Trophoblast cell (in vitro differentiated cells and primary cell): ENCODE results near the gene LRIT2.

Experiments
- DNase-seq, 2 donors: peaks; one replicate each; pipeline ENCODE4 v3.0.0-alpha.2; 2016
- H2AFZ ChIP-seq: 2 replicates; pipeline ENCODE4 v1.6.1; 2013; ENCODE audit warnings: low read length, moderate library complexity, mild to moderate bottlenecking; ENCODE audit not compliant: insufficient read depth, poor library complexity
- H2AK5ac ChIP-seq: 2 replicates; pipeline ENCODE4 v1.6.1; 2013; ENCODE audit warnings: mild to moderate bottlenecking, low read length
- H2BK120ac ChIP-seq: 2 replicates; pipeline ENCODE4 v1.6.1; 2013; ENCODE audit warnings: low read length, mild to moderate bottlenecking, moderate library complexity; ENCODE audit not compliant: insufficient read depth, poor library complexity
- H2BK12ac ChIP-seq: 2 replicates; pipeline ENCODE4 v1.6.1; 2013; ENCODE audit warnings: mild to moderate bottlenecking, low read length, moderate library complexity
- H2BK5ac ChIP-seq: 2 replicates; pipeline ENCODE4 v1.6.1; 2013; ENCODE audit warnings: low read length, low read depth, moderate library complexity, mild to moderate bottlenecking; ENCODE audit not compliant: poor library complexity
- H3K14ac ChIP-seq: 2 replicates; pipeline ENCODE4 v1.6.1; 2013; ENCODE audit warnings: mild to moderate bottlenecking, low read length
- H3K18ac ChIP-seq: 2 replicates; pipeline ENCODE4 v1.6.1; 2013; ENCODE audit warnings: mild to moderate bottlenecking, low read length
- H3K23ac ChIP-seq: 2 replicates; pipeline ENCODE4 v1.6.1; 2013; ENCODE audit warnings: low read length
- H3K27ac ChIP-seq: 2 replicates; pipeline ENCODE4 v1.5.1; 2013; ENCODE audit warnings: low read depth, mild to moderate bottlenecking, inconsistent platforms, low read length, moderate library complexity
- H3K27me3 ChIP-seq: 2 replicates; pipeline ENCODE4 v1.6.1; 2013; ENCODE audit warnings: inconsistent platforms, mild to moderate bottlenecking, low read length, moderate library complexity; ENCODE audit not compliant: insufficient read depth
- H3K36me3 ChIP-seq, 2 experiments: 1 replicate in 1 of 2; 2 replicates in 1 of 2; pipeline ENCODE4 v1.6.1; 2013; ENCODE audit warnings: low read length in 2 of 2, mild to moderate bottlenecking in 2 of 2, moderate library complexity in 1 of 2; ENCODE audit not compliant: insufficient read depth in 2 of 2, control insufficient read depth in 1 of 2
- H3K4ac ChIP-seq: 2 replicates; pipeline ENCODE4 v1.6.1; 2013; ENCODE audit warnings: low read depth, mild to moderate bottlenecking, low read length, moderate library complexity
- H3K4me1 ChIP-seq, 2 experiments: 1 replicate in 1 of 2; 2 replicates in 1 of 2; pipeline ENCODE4 v1.6.1; 2013; ENCODE audit warnings: low read length in 2 of 2, mild to moderate bottlenecking in 2 of 2, moderate library complexity in 1 of 2; ENCODE audit not compliant: insufficient read depth in 2 of 2, control insufficient read depth in 1 of 2
- H3K4me2 ChIP-seq: 2 replicates; pipeline ENCODE4 v1.6.1; 2013; ENCODE audit warnings: inconsistent platforms, mild to moderate bottlenecking, low read length, moderate library complexity
- H3K4me3 ChIP-seq: 2 replicates; pipeline ENCODE4 v1.5.1; 2013; ENCODE audit warnings: mild to moderate bottlenecking, low read depth, low read length, inconsistent platforms
- H3K79me1 ChIP-seq: one replicate; pipeline ENCODE4 v1.6.1; 2013; ENCODE audit warnings: low read length
- H3K79me2 ChIP-seq: 2 replicates; pipeline ENCODE4 v1.6.1; 2013; ENCODE audit warnings: low read length, mild to moderate bottlenecking; ENCODE audit not compliant: control insufficient read depth, insufficient read depth, poor library complexity
- H3K9ac ChIP-seq: 2 replicates; pipeline ENCODE4 v1.6.1; 2013; ENCODE audit warnings: mild to moderate bottlenecking, low read length
- H3K9me3 ChIP-seq: 2 replicates; pipeline ENCODE4 v1.6.1; 2013; ENCODE audit warnings: low read depth, mild to moderate bottlenecking, control low read depth, inconsistent platforms, low read length; ENCODE audit not compliant: insufficient read depth
- H4K12ac ChIP-seq: 2 replicates; pipeline ENCODE4 v1.6.1; 2013; ENCODE audit warnings: low read depth, mild to moderate bottlenecking, low read length, moderate library complexity
- H4K8ac ChIP-seq: 2 replicates; pipeline ENCODE4 v1.6.1; 2013; ENCODE audit warnings: low read depth, mild to moderate bottlenecking, low read length, moderate library complexity
- H4K91ac ChIP-seq: one replicate; pipeline ENCODE4 v1.6.1; 2013; ENCODE audit warnings: low read depth, mild to moderate bottlenecking, low read length, moderate library complexity
- WGBS: extraction: QIAGEN DNeasy Blood & Tissue Kit; methylation state at CpG from one replicate; pipeline ENCODE4 v1.1.7; 2013; ENCODE audit warnings: missing lambda C conversion rate; ENCODE audit not compliant: insufficient read length, insufficient coverage; ENCODE audit errors: extremely low coverage; 5-methylcytosine and 5-hydroxymethylcytosine counted together

The LRIT2 gene

DNA sequence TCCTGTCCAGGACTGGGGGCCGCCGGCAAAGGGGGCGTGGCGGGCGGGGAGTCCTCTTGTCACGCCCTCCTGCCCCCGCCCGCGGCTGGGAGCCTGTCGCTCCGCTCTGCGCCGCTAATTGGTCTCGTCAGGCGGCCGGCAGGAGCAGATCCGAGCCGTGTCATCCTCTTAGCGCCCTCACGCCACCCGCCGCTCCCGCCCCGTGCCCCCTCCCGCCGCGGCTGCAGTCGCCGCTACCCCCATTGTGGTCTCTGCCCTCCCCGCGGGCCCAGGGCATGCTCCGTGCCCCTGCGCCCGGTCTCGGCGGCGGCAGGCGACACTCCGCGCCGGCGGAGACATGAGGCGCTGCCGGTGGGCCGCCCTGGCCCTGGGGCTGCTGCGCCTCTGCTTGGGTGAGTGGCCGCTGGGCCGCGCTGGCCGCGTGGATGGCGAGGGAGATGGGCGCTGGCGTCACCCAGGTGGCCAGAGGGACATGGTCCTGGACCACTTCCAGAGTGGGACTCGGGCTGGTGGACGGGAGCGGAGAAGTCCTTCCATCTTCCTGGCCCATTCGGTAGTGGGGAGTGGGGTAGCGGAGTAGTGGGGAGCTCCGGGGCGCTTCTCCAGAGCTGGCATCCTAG lies 30.8 kb downstream of the LRIT2 start, which contains the start of gene CDHR1:
TSS of gene CDHR1 (plus strand) at position 114 of the 620 bp plus-strand sequence. CDS start at position 338, 224 bp downstream.
- DNase-seq, result peak in 1 of 2 donors; percentile 20
- H3K27me3 ChIP-seq, result peaks cover 37% of the 10 kb centered on the region
- no peak within 1 kb of the TSS for H2BK12ac ChIP-seq
- no peaks in the 10 kb centered on the region for H3K79me2 ChIP-seq
- H3K9me3 ChIP-seq, result no peaks in the 10 kb centered on the region
- no peaks in the 10 kb centered on the region for H3K36me3 ChIP-seq
- no CpG with 5 or more reads among the region's 61 CpGs for WGBS
- no peak within 1 kb of the TSS for H3K27ac ChIP-seq
- H3K4me2 ChIP-seq, result peak within 1 kb of the TSS; percentile 66
- H3K4me3 ChIP-seq, result peak within 1 kb of the TSS; percentile 39
- H2BK5ac ChIP-seq, result no peak within 1 kb of the TSS
- H3K18ac ChIP-seq, result no peak within 1 kb of the TSS
- H3K9ac ChIP-seq, result no peak within 1 kb of the TSS
- no peaks in the 10 kb centered on the region for H3K79me1 ChIP-seq
- H4K91ac ChIP-seq, result no peak within 1 kb of the TSS
- H3K4me1 ChIP-seq, result peaks cover 3 to 5% of the 10 kb centered on the region in 2 experiments
- H2AK5ac ChIP-seq, result no peak within 1 kb of the TSS
- H3K14ac ChIP-seq, result no peak within 1 kb of the TSS
- H3K23ac ChIP-seq, result no peak within 1 kb of the TSS
- no peak within 1 kb of the TSS for H2AFZ ChIP-seq
- no peak within 1 kb of the TSS for H2BK120ac ChIP-seq
- H4K12ac ChIP-seq, result no peak within 1 kb of the TSS
- H3K4ac ChIP-seq, result no peak within 1 kb of the TSS
- H4K8ac ChIP-seq, result no peak within 1 kb of the TSS

DNA sequence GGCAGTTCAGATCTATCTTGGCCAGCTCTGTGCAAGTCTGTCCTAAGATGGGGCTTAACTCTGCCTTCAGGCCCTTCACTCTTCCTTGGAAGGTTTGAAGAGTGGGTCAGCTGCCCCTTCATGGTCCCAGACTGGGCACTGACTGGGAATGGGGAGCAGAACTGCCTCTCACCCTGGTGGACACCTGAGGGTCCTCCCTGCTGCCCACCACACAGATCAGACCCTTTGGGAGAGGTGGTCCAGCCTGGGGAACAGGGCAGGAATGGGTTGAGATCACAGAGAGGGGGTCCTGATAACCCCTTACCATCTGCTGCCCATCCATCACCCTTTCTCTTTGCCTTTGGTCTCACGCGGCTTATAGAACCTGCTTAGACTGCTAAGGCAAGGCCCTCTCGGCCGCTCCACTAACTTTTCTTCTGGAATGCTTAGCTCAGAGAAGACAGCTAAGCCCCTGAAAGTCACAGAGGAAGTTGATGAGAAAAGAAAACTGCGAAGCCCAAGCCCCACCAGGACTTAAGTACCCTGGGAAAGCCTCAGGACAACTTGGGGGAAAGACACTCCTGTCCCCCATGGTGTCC lies 31.4 kb downstream of the LRIT2 start:
- Histone ChIP-seq H3K36me3 (no peaks in the 10 kb centered on the region), H3K4me1 (peaks cover 3 to 5% of the 10 kb centered on the region in 2 experiments), H2BK5ac (no peak overlapping the region), H2AK5ac (no peak overlapping the region), H3K9me3 (no peaks in the 10 kb centered on the region), H3K79me1 (no peaks in the 10 kb centered on the region), H3K27ac (no peak overlapping the region), H4K12ac (no peak overlapping the region), H2BK12ac (no peak overlapping the region), H3K79me2 (no peaks in the 10 kb centered on the region), H4K91ac (no peak overlapping the region), H3K4me3 (no peak overlapping the region), H2BK120ac (no peak overlapping the region), H3K23ac (no peak overlapping the region), H2AFZ (no peak overlapping the region), H3K4me2 (peak overlapping the region; percentile 66), H4K8ac (no peak overlapping the region), H3K4ac (no peak overlapping the region), H3K27me3 (peaks cover 37% of the 10 kb centered on the region), H3K14ac (no peak overlapping the region), H3K18ac (no peak overlapping the region), H3K9ac (no peak overlapping the region)
- DNase-seq, result no peak
- WGBS, result no CpG with 5 or more reads among the region's 5 CpGs

- no peak overlapping the region for H4K12ac ChIP-seq
- H3K4ac ChIP-seq, result no peak overlapping the region
- H3K79me1 ChIP-seq, result no peaks in the 10 kb centered on the region
- no peaks in the 10 kb centered on the region for H3K79me2 ChIP-seq
- no peak overlapping the region for H2BK5ac ChIP-seq
- H3K27ac ChIP-seq, result no peak overlapping the region
- no peak overlapping the region for H4K8ac ChIP-seq
- H3K27me3 ChIP-seq, result peaks cover 37% of the 10 kb centered on the region
- H2BK120ac ChIP-seq, result no peak overlapping the region
- H3K36me3 ChIP-seq, result no peaks in the 10 kb centered on the region
- H3K4me3 ChIP-seq, result no peak overlapping the region
- no peak overlapping the region for H2AK5ac ChIP-seq
- DNase-seq, result no peak
- H3K14ac ChIP-seq, result no peak overlapping the region
- no peak overlapping the region for H3K9ac ChIP-seq
- H3K18ac ChIP-seq, result no peak overlapping the region
- no peaks in the 10 kb centered on the region for H3K9me3 ChIP-seq
- no peak overlapping the region for H3K4me2 ChIP-seq
- H2BK12ac ChIP-seq, result no peak overlapping the region
- H3K23ac ChIP-seq, result no peak overlapping the region
- H2AFZ ChIP-seq, result no peak overlapping the region
- H3K4me1 ChIP-seq, result peaks cover 3 to 5% of the 10 kb centered on the region in 2 experiments
- no CpG with 5 or more reads among the region's 2 CpGs for WGBS
- H4K91ac ChIP-seq, result no peak overlapping the region
These were observed 32.0 kb downstream of the LRIT2 start for GRCh38 chr10:84193327-84193726.

DNA sequence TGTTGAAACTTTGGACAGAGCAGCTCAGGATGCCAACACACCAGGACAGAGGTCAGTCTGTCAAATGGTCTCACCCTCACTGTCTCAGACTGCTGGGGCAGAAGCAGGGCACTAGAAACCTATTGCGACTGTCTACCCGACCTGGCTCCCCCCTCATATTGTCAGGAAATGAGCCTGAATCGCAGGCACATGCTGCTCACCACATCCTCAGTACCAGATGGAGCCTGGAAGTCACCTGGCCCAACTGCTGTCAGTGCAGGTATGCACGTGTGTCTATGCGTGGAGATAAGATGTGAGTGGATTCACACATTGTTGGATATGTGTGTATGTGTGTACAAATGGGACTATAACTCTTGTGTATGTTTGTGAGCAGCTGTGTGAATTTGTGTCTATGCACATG lies 34.2 kb downstream of the LRIT2 start:
- no peak overlapping the region for H3K14ac ChIP-seq
- H2AK5ac ChIP-seq, result no peak overlapping the region
- H3K18ac ChIP-seq, result no peak overlapping the region
- H2BK12ac ChIP-seq, result no peak overlapping the region
- no peaks in the 10 kb centered on the region for H3K79me1 ChIP-seq
- H3K23ac ChIP-seq, result no peak overlapping the region
- no peak overlapping the region for H3K4me2 ChIP-seq
- no peaks in the 10 kb centered on the region for H3K79me2 ChIP-seq
- no CpG with 5 or more reads among the region's 5 CpGs for WGBS
- peaks cover 34% of the 10 kb centered on the region for H3K27me3 ChIP-seq
- H3K4me3 ChIP-seq, result no peak overlapping the region
- H3K4me1 ChIP-seq, result peaks cover 3 to 5% of the 10 kb centered on the region in 2 experiments
- H2AFZ ChIP-seq, result no peak overlapping the region
- no peak overlapping the region for H4K8ac ChIP-seq
- no peak for DNase-seq
- H4K12ac ChIP-seq, result no peak overlapping the region
- no peak overlapping the region for H2BK120ac ChIP-seq
- no peaks in the 10 kb centered on the region for H3K36me3 ChIP-seq
- no peak overlapping the region for H3K27ac ChIP-seq
- H3K4ac ChIP-seq, result no peak overlapping the region
- no peak overlapping the region for H2BK5ac ChIP-seq
- H4K91ac ChIP-seq, result no peak overlapping the region
- no peak overlapping the region for H3K9ac ChIP-seq
- peaks cover 6% of the 10 kb centered on the region for H3K9me3 ChIP-seq
